Liver (tissue), 9 donors: ENCODE data around the gene TFPI. TPM values are rescaled to one million over a fixed set of nuclear protein-coding genes. Genes with fewer than 3 reads are reported as not detected.
A peak's percentile ranks its signal among the peaks of the same experiment; 100 is the strongest.

ENCODE experiments used
- DNase-seq: peaks from one replicate; pipeline ENCODE4 v3.0.0-alpha.2; 2017; ENCODE audit warnings: low spot score
- H3K27ac ChIP-seq, 2 donors: one replicate each; pipeline ENCODE4 v1.7.0; 2013; ENCODE audit warnings: inconsistent platforms in 2 of 2, low read length in 2 of 2, control low read depth in 1 of 2, low read depth in 1 of 2, mild to moderate bottlenecking in 1 of 2
- H3K27me3 ChIP-seq, 4 donors: one replicate each; pipeline versions ENCODE4 v1.6.1 to v1.7.0; 2013; ENCODE audit warnings: low read length in 3 of 4, inconsistent platforms in 1 of 4, mild to moderate bottlenecking in 1 of 4, moderate library complexity in 1 of 4; ENCODE audit not compliant: control insufficient read depth in 4 of 4, insufficient read depth in 4 of 4
- H3K36me3 ChIP-seq, 4 donors: one replicate each; pipeline versions ENCODE4 v1.6.1 to v1.7.0; 2013; ENCODE audit warnings: low read length in 3 of 4, mild to moderate bottlenecking in 3 of 4, low read depth in 1 of 4, moderate library complexity in 1 of 4; ENCODE audit not compliant: control insufficient read depth in 4 of 4, insufficient read depth in 3 of 4
- H3K4me1 ChIP-seq, 4 donors: one replicate each; pipeline versions ENCODE4 v1.6.1 to v1.7.0; 2013; ENCODE audit warnings: low read length in 3 of 4, mild to moderate bottlenecking in 3 of 4, moderate library complexity in 1 of 4; ENCODE audit not compliant: control insufficient read depth in 4 of 4, insufficient read depth in 4 of 4
- H3K4me3 ChIP-seq, 3 donors: one replicate each; pipeline versions ENCODE4 v1.6.1 to v1.7.0; 2013; ENCODE audit warnings: low read length in 3 of 3, control low read depth in 1 of 3, low read depth in 1 of 3, mild to moderate bottlenecking in 1 of 3
- H3K9ac ChIP-seq, 2 donors: one replicate each; pipeline ENCODE4 v1.7.0; 2013; ENCODE audit warnings: low read length in 2 of 2, mild to moderate bottlenecking in 2 of 2, moderate library complexity in 2 of 2, control low read depth in 1 of 2, low read depth in 1 of 2
- H3K9me3 ChIP-seq, 4 donors: one replicate each; pipeline versions ENCODE4 v1.6.1 to v1.7.0; 2013; ENCODE audit warnings: low read length in 3 of 4; ENCODE audit not compliant: control insufficient read depth in 4 of 4
- CTCF ChIP-seq: fragments of 150-350 bp; IDR thresholded peaks from 2 replicates; pipeline ENCODE4 v1.5.1; 2017; ENCODE audit warnings: improper control_type of control experiment, low read depth, low read length; ENCODE audit not compliant: missing input control
- EGR1 ChIP-seq, 2 donors: IDR thresholded peaks; 2 replicates each; pipeline ENCODE4 v1.6.1; 2016 to 2018; ENCODE audit warnings: antibody characterized with exemption in 2 of 2, low read depth in 2 of 2
- FOXA1 ChIP-seq: IDR thresholded peaks from 2 replicates; pipeline ENCODE4 v1.6.1; 2016; ENCODE audit warnings: antibody characterized with exemption
- GABPA ChIP-seq, 2 donors: IDR thresholded peaks in 1 of 2; conservative IDR thresholded peaks in 1 of 2; 2 replicates each; pipeline ENCODE4 v1.6.1; 2016; ENCODE audit warnings: antibody characterized with exemption in 2 of 2, mild to moderate bottlenecking in 1 of 2, moderate library complexity in 1 of 2
- HNF4G ChIP-seq: IDR thresholded peaks from 2 replicates; pipeline ENCODE4 v1.6.1; 2016; ENCODE audit warnings: antibody characterized with exemption
- MAX ChIP-seq: IDR thresholded peaks from 2 replicates; pipeline ENCODE4 v1.6.1; 2016; ENCODE audit warnings: antibody characterized with exemption
- NR2F2 ChIP-seq: IDR thresholded peaks from 2 replicates; pipeline ENCODE4 v1.6.1; 2016; ENCODE audit warnings: antibody characterized with exemption
- REST ChIP-seq: IDR thresholded peaks from 2 replicates; pipeline ENCODE4 v1.6.1; 2016; ENCODE audit warnings: antibody characterized with exemption, mild to moderate bottlenecking
- RXRA ChIP-seq, 2 donors: IDR thresholded peaks; 2 replicates each; pipeline ENCODE4 v1.6.1; 2017 to 2018; ENCODE audit warnings: antibody characterized with exemption in 2 of 2, mild to moderate bottlenecking in 1 of 2
- TAF1 ChIP-seq: conservative IDR thresholded peaks from 2 replicates; pipeline ENCODE4 v1.6.1; 2016; ENCODE audit warnings: antibody characterized with exemption, mild to moderate bottlenecking
- YY1 ChIP-seq: IDR thresholded peaks from 2 replicates; pipeline ENCODE4 v1.6.1; 2016; ENCODE audit warnings: antibody characterized with exemption, mild to moderate bottlenecking
- WGBS: extraction: QIAGEN DNeasy Blood & Tissue Kit; methylation state at CpG from one replicate; pipeline ENCODE4 v1.1.7; 2013; 5-methylcytosine and 5-hydroxymethylcytosine counted together
- polyA plus RNA-seq, 2 donors: library from polyadenylated mRNA; stranded (reverse) in 1 of 2; unstranded in 1 of 2; fragments of 200-250 nt in 1 of 2; fragments of >200 nt in 1 of 2; fragmentation: Nextera tagmentation in 1 of 2; extraction: Ambion mirVana in 1 of 2; gene quantifications; one replicate each; pipeline versions ENCODE4 v1.2.1 to v1.2.3, GENCODE V29; 2013 to 2015
- total RNA-seq, 2 donors: library from RNA; depleted of rRNA; stranded (reverse); fragments of >200 nt; gene quantifications; one replicate each; pipeline ENCODE4 v1.2.3, GENCODE V29; 2014
- TF ChIP-seq, protein P1 (sequence below): IDR thresholded peaks from 2 replicates; pipeline ENCODE4 v1.6.1; 2016; ENCODE audit warnings: antibody characterized with exemption
- donor health status: healthy.
- donor health status: healthy.
- donor health status: healthy.
- donor health status: healthy.
- donor health status: healthy.

The TFPI gene
- total and polyA plus RNA-seq, 4 donors = 55.8 to 211 (median 130) TPM

DNA sequence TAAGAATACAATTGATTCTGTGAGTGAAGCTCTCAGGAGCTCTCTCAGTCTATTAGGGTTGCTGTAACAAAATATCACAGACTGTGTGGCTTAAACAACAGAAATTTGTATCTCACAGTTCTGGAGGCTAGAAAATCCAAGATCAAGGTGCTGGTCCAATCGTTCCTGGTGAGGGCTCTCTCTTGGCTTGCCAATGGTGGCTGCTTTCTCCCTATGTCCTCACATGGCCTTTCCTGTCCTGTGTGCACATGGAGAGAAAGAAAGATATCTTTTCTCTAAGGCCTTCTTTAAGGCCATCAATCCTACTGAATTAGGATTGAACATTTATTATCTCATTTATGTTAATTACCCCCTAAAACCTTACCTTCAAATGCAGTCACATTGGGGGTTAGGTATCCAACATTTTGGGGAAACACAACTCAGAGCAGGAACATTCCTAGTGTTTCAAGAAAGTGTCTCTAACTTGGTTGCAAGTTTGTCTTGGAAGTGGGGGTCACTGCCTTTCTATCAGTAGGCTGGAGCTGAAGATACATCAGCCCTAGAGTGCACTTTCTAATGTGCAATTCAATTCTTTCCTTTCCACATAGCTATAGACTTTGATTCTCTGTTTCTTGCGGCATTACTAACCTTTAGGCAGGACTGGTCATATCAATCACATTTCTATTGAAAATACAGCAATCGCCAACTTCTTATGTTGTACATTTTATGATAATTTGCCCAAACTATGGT is 24.8 kb downstream of the TFPI start:
- TF ChIP-seq NR2F2 = no peak
- no peak for TF ChIP-seq REST
- TF ChIP-seq MAX = no peak
- H3K36me3 ChIP-seq = peaks cover 0 to 10% (median under 1%) of the 10 kb centered on the region in 4 donors

DNA sequence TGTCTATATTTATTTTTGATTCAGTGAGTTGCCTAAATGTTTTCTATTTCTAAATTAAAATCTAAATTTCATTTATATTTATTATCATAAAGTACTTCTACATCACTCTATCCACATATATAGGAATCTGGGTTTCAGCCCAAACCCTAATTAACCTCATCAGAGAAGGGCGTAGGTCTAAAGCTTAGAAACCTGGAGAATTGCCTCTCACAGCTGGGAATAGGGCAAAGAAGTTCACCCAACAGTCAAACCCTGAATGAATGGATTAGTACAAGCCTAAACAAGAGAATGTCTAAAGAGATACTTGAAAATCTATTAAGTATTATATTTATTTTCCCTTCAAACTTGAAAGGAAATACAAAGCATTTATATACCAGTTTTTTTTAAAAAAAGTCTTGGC is 26.2 kb downstream of the TFPI start:
- no peak overlapping the region for H3K4me3 ChIP-seq
- peaks cover 0 to 6% (median 2%) of the 10 kb centered on the region in 4 donors for H3K36me3 ChIP-seq
- peaks cover 5 to 41% (median 12%) of the 10 kb centered on the region in 4 donors for H3K4me1 ChIP-seq
- no peak for TF ChIP-seq NR2F2
- 86% methylated on average over 1 of the region's 1 CpG for WGBS
- no peaks in the 10 kb centered on the region for H3K27me3 ChIP-seq
- no peak for DNase-seq
- H3K9me3 ChIP-seq = peaks cover 0 to 2% (median 0%) of the 10 kb centered on the region in 4 donors
- peak overlapping the region in 1 of 2 donors; percentile 25 for H3K27ac ChIP-seq
- H3K9ac ChIP-seq = no peak overlapping the region

More for the DNA sequence above, 24.8 kb downstream of the TFPI start:
- WGBS = 47% methylated on average over 3 of the region's 3 CpGs
- peak overlapping the region; percentile 79 to 83 for H3K27ac ChIP-seq
- peaks cover 0 to 2% (median 0%) of the 10 kb centered on the region in 4 donors for H3K9me3 ChIP-seq
- peak overlapping the region in 1 of 2 donors; percentile 34 for H3K9ac ChIP-seq
- H3K4me1 ChIP-seq = peaks cover 5 to 44% (median 12%) of the 10 kb centered on the region in 4 donors
- no peak for DNase-seq
- no peaks in the 10 kb centered on the region for H3K27me3 ChIP-seq
- H3K4me3 ChIP-seq = no peak overlapping the region

DNA sequence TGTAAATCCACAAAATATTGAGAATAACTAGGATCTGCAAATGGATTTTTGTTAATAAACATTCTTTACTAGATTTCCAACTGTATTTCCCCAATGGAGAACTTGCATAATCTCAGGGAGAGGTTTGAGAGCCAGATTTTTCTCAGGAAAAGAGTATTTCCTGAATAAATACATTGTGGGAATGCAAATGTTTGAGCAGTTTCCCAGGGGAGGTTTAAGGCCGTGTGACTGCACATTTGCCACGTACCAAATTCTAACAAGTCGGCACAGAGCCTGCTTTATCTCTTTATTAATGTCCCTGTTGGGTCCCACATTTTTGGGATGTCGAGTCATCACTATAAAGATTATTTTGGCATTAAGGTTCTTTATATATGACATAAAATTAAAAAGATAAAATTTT is 27.0 kb downstream of the TFPI start:
- TF ChIP-seq GABPA (IDR thresholded peaks at IDR 0.05 in 1 of 2, conservative IDR thresholded peaks at IDR 0.05 in 1 of 2) = no peak
- no peak for TF ChIP-seq FOXA1
- TF ChIP-seq HNF4G = no peak
- no peak for TF ChIP-seq TAF1
- no peak for TF ChIP-seq NR2F2
- H3K4me3 ChIP-seq = no peak overlapping the region
- H3K9me3 ChIP-seq = no peaks in the 10 kb centered on the region
- no peak overlapping the region for H3K9ac ChIP-seq
- DNase-seq = no peak
- WGBS = 35% methylated on average over 4 of the region's 4 CpGs
- peaks cover 0 to 5% (median 3%) of the 10 kb centered on the region in 4 donors for H3K36me3 ChIP-seq
- peak overlapping the region; percentile 26 to 46 for H3K27ac ChIP-seq
- H3K27me3 ChIP-seq = no peaks in the 10 kb centered on the region
- H3K4me1 ChIP-seq = peaks cover 5 to 40% (median 12%) of the 10 kb centered on the region in 4 donors

GRCh38 chr2:187526792-187527191 is 27.4 kb downstream of the TFPI start:
- peaks cover 5 to 38% (median 12%) of the 10 kb centered on the region in 4 donors for H3K4me1 ChIP-seq
- no peak for DNase-seq
- peak overlapping the region in 1 of 2 donors; percentile 46 for H3K27ac ChIP-seq
- H3K9me3 ChIP-seq = no peaks in the 10 kb centered on the region
- peaks cover 0 to 6% (median 5%) of the 10 kb centered on the region in 4 donors for H3K36me3 ChIP-seq
- H3K27me3 ChIP-seq = no peaks in the 10 kb centered on the region
- H3K9ac ChIP-seq = no peak overlapping the region
- H3K4me3 ChIP-seq = no peak overlapping the region
- TF ChIP-seq FOXA1 (no peak), RXRA (IDR thresholded peaks at IDR 0.05) (no peak), TAF1 (no peak), NR2F2 (no peak), YY1 (no peak), HNF4G (no peak), CTCF (no peak), EGR1 (IDR thresholded peaks at IDR 0.05; ENCODE audit: low read depth in 2 of 2) (no peak)
- TF ChIP-seq, protein P1, sequence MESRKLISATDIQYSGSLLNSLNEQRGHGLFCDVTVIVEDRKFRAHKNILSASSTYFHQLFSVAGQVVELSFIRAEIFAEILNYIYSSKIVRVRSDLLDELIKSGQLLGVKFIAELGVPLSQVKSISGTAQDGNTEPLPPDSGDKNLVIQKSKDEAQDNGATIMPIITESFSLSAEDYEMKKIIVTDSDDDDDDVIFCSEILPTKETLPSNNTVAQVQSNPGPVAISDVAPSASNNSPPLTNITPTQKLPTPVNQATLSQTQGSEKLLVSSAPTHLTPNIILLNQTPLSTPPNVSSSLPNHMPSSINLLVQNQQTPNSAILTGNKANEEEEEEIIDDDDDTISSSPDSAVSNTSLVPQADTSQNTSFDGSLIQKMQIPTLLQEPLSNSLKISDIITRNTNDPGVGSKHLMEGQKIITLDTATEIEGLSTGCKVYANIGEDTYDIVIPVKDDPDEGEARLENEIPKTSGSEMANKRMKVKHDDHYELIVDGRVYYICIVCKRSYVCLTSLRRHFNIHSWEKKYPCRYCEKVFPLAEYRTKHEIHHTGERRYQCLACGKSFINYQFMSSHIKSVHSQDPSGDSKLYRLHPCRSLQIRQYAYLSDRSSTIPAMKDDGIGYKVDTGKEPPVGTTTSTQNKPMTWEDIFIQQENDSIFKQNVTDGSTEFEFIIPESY = peak; percentile 13
